ENCODE measurements around the gene PCTP.

DNA sequence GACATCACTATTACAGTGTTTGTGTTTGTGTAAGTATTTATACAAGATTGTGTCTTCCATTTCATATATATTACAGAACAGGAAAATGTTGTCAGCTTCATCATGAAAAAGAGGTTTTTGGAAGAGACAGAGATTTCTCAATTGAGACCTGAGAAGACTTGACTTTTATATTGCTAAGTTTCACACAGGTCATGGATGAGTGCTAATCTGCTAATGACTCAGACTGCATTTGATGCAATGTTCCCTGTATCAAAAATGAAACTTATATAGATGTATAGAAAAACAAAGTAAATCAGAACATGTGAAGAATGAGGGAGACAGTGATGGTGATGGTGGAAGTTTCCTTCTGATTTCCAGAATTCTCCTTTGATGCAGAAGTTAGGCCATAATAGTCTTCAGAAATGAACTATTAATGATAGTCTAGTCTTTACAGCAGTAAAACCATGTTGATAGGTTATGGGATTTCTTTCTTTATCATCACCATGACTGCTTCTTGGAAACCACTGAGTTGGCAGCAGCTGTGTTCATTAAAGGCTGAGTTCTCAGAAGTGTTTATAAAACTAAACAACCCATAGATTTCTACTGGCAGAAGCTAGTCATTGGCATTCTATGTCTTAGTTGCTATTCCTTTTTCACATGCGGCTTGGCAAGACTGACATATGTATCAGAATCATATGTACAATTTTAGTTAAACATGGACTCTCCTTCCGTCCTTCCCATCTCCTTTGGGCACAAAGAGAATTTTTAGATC, 56.1 kb downstream of the PCTP start:
- TF ChIP-seq, protein P1, sequence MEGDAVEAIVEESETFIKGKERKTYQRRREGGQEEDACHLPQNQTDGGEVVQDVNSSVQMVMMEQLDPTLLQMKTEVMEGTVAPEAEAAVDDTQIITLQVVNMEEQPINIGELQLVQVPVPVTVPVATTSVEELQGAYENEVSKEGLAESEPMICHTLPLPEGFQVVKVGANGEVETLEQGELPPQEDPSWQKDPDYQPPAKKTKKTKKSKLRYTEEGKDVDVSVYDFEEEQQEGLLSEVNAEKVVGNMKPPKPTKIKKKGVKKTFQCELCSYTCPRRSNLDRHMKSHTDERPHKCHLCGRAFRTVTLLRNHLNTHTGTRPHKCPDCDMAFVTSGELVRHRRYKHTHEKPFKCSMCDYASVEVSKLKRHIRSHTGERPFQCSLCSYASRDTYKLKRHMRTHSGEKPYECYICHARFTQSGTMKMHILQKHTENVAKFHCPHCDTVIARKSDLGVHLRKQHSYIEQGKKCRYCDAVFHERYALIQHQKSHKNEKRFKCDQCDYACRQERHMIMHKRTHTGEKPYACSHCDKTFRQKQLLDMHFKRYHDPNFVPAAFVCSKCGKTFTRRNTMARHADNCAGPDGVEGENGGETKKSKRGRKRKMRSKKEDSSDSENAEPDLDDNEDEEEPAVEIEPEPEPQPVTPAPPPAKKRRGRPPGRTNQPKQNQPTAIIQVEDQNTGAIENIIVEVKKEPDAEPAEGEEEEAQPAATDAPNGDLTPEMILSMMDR (IDR thresholded peaks at IDR 0.05): no peak
- no peak for TF ChIP-seq POLR2A (IDR thresholded peaks at IDR 0.05)
- no peak for TF ChIP-seq POLR2AphosphoS5 (IDR thresholded peaks at IDR 0.05)
- TF ChIP-seq EP300 (IDR thresholded peaks at IDR 0.05; ENCODE audit: low read depth): no peak

Data from transverse colon (tissue), 4 donors.